Lung microvascular endothelial cell (primary cell): ENCODE data around the gene TNFRSF1A. TPM values are rescaled to one million over a fixed set of nuclear protein-coding genes. Genes with fewer than 3 reads are reported as not detected.

Source experiments
- DNase-seq, 2 donors: peaks; one replicate each; pipeline versions ENCODE4 v3.0.0 to v3.0.0-alpha.2; 2010; ENCODE audit warnings: low read depth in 2 of 2
- total RNA-seq: library from RNA; depleted of rRNA; stranded (reverse); fragments of >200 nt; gene quantifications from 2 replicates; pipeline ENCODE4 v1.2.1, GENCODE V29; 2014

TNFRSF1A gene
- total RNA-seq, 1 donor from 2014 or later, result 55.6 TPM

GRCh38 chr12:6279256-6279628 is 62.6 kb downstream of the TNFRSF1A start:
- no peak for DNase-seq

Other genes with a start within 250 kb of the TNFRSF1A start
- 496 and 1,530 TPM in 2 replicates for gene VWF, start 217.4 kb downstream of the TNFRSF1A start, total RNA-seq
- gene CD9, start 141.7 kb downstream of the TNFRSF1A start, total RNA-seq, result 799 and 1,196 TPM in 2 replicates
- not detected in 2 replicates for gene PLEKHG6, start 31.4 kb downstream of the TNFRSF1A start, total RNA-seq
- 0.20 and 0.22 TPM in 2 replicates for gene SCNN1A, start 33.5 kb upstream of the TNFRSF1A start, total RNA-seq
- gene LTBR, start 42.1 kb upstream of the TNFRSF1A start, total RNA-seq, result 29.9 and 49.2 TPM in 2 replicates
- gene CD27, start 102.9 kb upstream of the TNFRSF1A start, total RNA-seq, result not detected in 2 replicates
- 6.5 and 19.6 TPM in 2 replicates for gene TAPBPL, start 110.0 kb upstream of the TNFRSF1A start, total RNA-seq
- 2.6 and 5.0 TPM in 2 replicates for gene VAMP1, start 128.6 kb upstream of the TNFRSF1A start, total RNA-seq
- 121 and 130 TPM in 2 replicates for gene MRPL51, start 151.2 kb upstream of the TNFRSF1A start, total RNA-seq
- 15.3 and 32.9 TPM in 2 replicates for gene NCAPD2, start 152.0 kb upstream of the TNFRSF1A start, total RNA-seq
- 3,072 and 3,739 TPM in 2 replicates for gene GAPDH, start 192.4 kb upstream of the TNFRSF1A start, total RNA-seq
- gene IFFO1, start 214.0 kb upstream of the TNFRSF1A start, total RNA-seq, result 6.3 and 8.5 TPM in 2 replicates
- 7.4 and 11.7 TPM in 2 replicates for gene NOP2, start 226.2 kb upstream of the TNFRSF1A start, total RNA-seq